ENCODE data around the gene SLC1A3.

DNA sequence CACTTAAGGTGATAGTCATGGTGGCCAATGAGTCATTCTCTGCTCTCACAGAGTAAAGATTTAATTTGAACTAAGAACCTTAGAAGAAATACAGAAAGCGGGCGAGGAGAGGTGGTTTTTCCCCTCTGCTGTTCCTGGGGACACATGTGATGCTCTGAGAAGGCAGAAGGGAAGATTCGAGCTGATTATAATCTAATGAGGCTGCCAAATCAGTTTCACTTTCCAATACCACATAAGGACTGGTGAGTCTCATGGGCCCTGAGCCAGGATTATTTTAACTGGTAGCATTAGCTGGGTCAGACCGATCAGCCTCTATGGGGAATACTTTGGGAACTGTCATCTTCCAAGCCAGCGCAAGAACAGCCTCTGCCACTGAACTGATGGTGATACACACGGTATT, 116.5 kb downstream of the SLC1A3 start:
- TF ChIP-seq ZNF70 (CRISPR knock-in tag; IDR thresholded peaks at IDR 0.05) = no peak
- TF ChIP-seq, protein P1, sequence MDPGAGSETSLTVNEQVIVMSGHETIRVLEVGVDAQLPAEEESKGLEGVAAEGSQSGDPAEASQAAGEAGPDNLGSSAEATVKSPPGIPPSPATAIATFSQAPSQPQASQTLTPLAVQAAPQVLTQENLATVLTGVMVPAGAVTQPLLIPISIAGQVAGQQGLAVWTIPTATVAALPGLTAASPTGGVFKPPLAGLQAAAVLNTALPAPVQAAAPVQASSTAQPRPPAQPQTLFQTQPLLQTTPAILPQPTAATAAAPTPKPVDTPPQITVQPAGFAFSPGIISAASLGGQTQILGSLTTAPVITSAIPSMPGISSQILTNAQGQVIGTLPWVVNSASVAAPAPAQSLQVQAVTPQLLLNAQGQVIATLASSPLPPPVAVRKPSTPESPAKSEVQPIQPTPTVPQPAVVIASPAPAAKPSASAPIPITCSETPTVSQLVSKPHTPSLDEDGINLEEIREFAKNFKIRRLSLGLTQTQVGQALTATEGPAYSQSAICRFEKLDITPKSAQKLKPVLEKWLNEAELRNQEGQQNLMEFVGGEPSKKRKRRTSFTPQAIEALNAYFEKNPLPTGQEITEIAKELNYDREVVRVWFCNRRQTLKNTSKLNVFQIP (CRISPR knock-in tag; IDR thresholded peaks at IDR 0.05; ENCODE audit: borderline replicate concordance, low read depth) = no peak
- TF ChIP-seq OSR1 (CRISPR knock-in tag; IDR thresholded peaks at IDR 0.05) = no peak
- no peak for TF ChIP-seq CSRNP3 (CRISPR knock-in tag; IDR thresholded peaks at IDR 0.05)
- no peak for TF ChIP-seq TSHZ2 (CRISPR knock-in tag; IDR thresholded peaks at IDR 0.05)
- no peak for TF ChIP-seq ARNTL (CRISPR knock-in tag; IDR thresholded peaks at IDR 0.05; ENCODE audit: borderline replicate concordance, low read depth)
- no peak for TF ChIP-seq ZNF565 (CRISPR knock-in tag; conservative IDR thresholded peaks at IDR 0.05; ENCODE audit: low read depth)
- TF ChIP-seq GLIS3 (CRISPR knock-in tag; IDR thresholded peaks at IDR 0.05) = no peak

All from SK-N-SH treated with all-trans-retinoic acid at 6 μM for 48 hours (cell line).